Uterus (tissue), 4 donors: ENCODE data around the gene DLX6. TPM values are rescaled to one million over a fixed set of nuclear protein-coding genes. Genes with fewer than 3 reads are reported as not detected.

Source experiments
- DNase-seq, 2 donors: peaks; one replicate each; pipeline ENCODE4 v3.0.0-alpha.2; 2019 to 2020
- H3K27ac ChIP-seq, 2 donors: fragments of 200-600 bp; sonication (generic); 1 replicate in 1 of 2; 2 replicates in 1 of 2; pipeline ENCODE4 v1.5.1; 2016 to 2018
- H3K27me3 ChIP-seq, 2 donors: fragments of 200-600 bp; sonication (generic); one replicate each; pipeline ENCODE4 v1.5.1; 2018 to 2019; ENCODE audit warnings: control low read depth in 1 of 2
- H3K36me3 ChIP-seq, 2 donors: fragments of 200-600 bp; sonication (generic); one replicate each; pipeline ENCODE4 v1.5.1; 2019; ENCODE audit warnings: control low read depth in 1 of 2
- H3K4me1 ChIP-seq, 2 donors: fragments of 200-600 bp; sonication (generic); one replicate each; pipeline ENCODE4 v1.5.1; 2018 to 2019; ENCODE audit warnings: control low read depth in 1 of 2
- H3K4me3 ChIP-seq, 2 donors: fragments of 200-600 bp; sonication (generic); 1 replicate in 1 of 2; 2 replicates in 1 of 2; pipeline ENCODE4 v1.5.1; 2018 to 2019; ENCODE audit warnings: mild to moderate bottlenecking in 1 of 2
- H3K9me3 ChIP-seq, 2 donors: fragments of 200-600 bp; sonication (generic); one replicate each; pipeline ENCODE4 v1.5.1; 2019; ENCODE audit warnings: control low read depth in 1 of 2
- POLR2A ChIP-seq, 2 donors: fragments of 450-650 bp; IDR thresholded peaks; one replicate each; pipeline ENCODE4 v1.6.1; 2016; ENCODE audit warnings: antibody characterized with exemption in 2 of 2, mild to moderate bottlenecking in 1 of 2, moderate library complexity in 1 of 2
- intact Hi-C: fragments of 100-400 bp; cut with DNase I; formaldehyde crosslinking; loops from one replicate; pipeline ENCODE4 v1.15.1; 2023; ENCODE audit warnings: low total_unique reads
- total RNA-seq, 4 donors: library from RNA; depleted of rRNA in 3 of 4; stranded (reverse); fragments of >200 nt in 3 of 4; gene quantifications; one replicate each; pipeline versions ENCODE4 v1.1.0 to v1.2.4, GENCODE V29; 2014 to 2023
- TF ChIP-seq, protein P1 (sequence below), 4 experiments: fragments of 200-600 bp in 2 of 4; fragments of 450-650 bp in 2 of 4; sonication (generic) in 2 of 4; IDR thresholded peaks; one replicate each; pipeline ENCODE4 v1.5.1; 2016 to 2019; ENCODE audit warnings: antibody characterized with exemption in 4 of 4, mild to moderate bottlenecking in 2 of 4, moderate library complexity in 1 of 4
- donor health status: DM: yes; HTN: yes; CAD: no.

DLX6 gene
- total RNA-seq, 4 donors from 2014 or later: 0.30 to 1.5 (median 0.77) TPM; not detected in 1

DNA sequence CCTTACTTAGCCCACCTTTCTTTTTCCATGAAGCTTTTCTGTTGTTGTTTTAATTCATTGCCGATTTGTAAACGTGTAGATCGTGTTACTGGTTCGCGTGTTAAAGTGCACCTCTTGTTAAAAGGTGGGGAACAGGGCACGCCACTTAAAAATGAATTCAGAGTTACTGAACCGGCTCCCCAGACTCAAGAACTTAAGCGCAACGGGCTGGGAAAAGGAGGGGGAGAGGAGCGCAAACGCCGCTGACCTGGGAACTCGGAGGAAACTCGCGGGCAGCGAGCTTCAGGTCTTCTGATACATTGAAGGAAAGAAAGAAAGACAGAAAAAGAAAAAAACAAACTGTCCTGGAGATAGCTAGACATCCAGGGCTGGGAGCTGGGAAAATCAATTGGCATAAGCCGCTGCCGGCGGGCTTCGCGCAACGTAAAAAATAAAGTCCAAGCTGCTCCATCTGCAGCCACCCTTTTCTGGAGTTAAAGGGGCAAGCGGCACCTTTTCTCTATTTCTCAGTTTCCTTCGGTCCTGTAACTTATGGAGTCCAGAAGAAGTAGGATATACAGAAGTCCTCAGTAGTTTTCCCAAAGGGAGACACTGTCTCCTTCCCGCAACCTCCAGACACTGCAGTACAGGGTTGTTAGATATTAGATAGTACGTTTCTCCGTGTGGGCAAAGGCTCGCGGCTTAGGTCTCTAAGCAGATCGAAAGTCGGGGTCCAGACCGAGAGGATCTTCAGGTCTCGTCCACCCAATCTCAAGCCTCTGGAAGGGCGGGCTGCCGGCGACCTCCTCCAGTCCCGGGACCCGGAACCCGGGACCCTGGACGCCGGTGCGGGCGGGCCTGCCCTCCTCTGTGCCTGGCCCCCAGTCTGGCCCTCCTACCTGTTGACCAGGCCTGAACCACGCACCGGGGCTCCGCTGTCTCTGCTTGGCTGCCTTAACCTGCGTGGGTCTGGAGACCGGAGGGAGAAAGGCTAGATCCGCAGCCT, 1.8 kb upstream of the DLX6 start:
- no peak for TF ChIP-seq POLR2A (IDR thresholded peaks at IDR 0.05)
- TF ChIP-seq, protein P1, sequence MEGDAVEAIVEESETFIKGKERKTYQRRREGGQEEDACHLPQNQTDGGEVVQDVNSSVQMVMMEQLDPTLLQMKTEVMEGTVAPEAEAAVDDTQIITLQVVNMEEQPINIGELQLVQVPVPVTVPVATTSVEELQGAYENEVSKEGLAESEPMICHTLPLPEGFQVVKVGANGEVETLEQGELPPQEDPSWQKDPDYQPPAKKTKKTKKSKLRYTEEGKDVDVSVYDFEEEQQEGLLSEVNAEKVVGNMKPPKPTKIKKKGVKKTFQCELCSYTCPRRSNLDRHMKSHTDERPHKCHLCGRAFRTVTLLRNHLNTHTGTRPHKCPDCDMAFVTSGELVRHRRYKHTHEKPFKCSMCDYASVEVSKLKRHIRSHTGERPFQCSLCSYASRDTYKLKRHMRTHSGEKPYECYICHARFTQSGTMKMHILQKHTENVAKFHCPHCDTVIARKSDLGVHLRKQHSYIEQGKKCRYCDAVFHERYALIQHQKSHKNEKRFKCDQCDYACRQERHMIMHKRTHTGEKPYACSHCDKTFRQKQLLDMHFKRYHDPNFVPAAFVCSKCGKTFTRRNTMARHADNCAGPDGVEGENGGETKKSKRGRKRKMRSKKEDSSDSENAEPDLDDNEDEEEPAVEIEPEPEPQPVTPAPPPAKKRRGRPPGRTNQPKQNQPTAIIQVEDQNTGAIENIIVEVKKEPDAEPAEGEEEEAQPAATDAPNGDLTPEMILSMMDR (IDR thresholded peaks at IDR 0.05): no peak
- H3K4me1 ChIP-seq: peaks cover 0 to 5% of the 10 kb centered on the region in 2 donors
- no peaks in the 10 kb centered on the region for H3K9me3 ChIP-seq
- intact Hi-C loops: no loop called here
- H3K27ac ChIP-seq: no peak overlapping the region
- H3K36me3 ChIP-seq: no peaks in the 10 kb centered on the region
- DNase-seq: no peak
- no peak overlapping the region for H3K4me3 ChIP-seq
- H3K27me3 ChIP-seq: peaks cover 30 to 75% of the 10 kb centered on the region in 2 donors

DNA sequence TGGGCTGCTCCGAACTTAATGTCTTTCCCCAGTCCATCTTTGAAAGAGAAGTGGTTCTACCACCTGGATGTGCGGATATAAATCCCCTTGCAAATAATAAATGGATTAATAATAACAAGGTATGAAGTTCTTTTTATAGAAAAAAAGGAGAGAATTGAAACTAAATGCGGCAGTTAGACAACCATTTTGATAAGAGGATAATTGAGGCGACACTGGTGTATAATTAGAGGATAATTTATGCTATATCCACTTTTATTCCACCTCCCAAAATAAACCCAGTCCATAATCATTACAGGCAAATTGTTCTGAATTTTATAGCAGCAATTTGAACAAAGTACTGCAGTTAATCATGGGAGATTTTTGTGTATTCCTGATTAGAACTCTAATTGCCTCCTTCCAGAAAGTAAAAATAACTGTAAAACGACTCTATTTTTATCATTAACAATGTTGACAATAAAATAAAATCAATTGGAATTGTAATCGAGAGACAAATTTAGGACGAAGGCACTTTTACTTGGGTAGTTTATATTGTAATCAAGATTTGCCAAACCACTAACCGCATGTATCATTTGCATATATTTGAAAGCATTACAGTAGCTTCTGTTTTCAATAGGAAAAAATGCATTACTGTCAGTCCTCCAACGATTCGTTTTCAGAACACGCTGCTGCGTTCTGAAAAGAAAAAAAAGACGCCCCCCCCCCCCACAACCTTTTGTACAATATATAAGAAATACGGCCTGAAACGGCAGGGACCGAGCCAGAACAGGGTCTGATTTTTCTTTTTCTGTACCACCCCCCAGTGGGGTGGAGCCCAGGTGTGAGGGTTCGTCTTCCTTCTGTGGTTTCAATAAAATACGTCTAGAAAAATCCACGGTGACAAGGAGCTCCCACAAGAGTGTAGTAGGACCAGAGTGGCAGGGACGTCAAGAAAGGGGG, 838 bp upstream of the DLX6 start:
- peak overlapping the region in 1 of 2 donors; percentile 37 for H3K4me3 ChIP-seq
- no peaks in the 10 kb centered on the region for H3K36me3 ChIP-seq
- peaks cover 30 to 71% of the 10 kb centered on the region in 2 donors for H3K27me3 ChIP-seq

DNA sequence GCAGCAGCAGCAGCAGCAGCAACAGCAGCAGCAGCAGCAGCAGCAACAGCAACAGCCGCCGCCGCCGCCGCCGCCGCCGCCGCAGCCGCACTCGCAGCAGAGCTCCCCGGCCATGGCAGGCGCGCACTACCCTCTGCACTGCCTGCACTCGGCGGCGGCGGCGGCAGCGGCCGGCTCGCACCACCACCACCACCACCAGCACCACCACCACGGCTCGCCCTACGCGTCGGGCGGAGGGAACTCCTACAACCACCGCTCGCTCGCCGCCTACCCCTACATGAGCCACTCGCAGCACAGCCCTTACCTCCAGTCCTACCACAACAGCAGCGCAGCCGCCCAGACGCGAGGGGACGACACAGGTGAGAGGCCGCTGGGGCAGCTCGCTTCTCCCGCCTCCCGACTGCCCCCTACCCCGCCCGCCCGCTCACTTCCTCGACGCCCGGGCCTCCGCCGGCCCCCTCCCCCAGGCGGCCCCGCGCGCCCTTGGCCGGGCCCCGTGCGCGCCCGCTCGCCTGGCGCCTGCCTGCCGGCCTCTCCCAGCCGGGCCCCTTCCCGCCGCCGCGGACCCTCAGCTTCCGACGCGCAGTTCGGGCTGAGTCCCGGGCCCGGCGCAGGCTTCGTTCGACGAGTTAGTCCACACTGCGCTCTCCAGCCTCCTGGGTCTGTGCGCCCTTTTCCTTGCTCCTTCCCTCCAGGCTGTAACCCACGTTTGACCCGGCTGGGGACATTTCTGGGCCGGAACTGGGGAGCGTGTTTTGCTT, 882 bp downstream of the DLX6 start:
- Histone ChIP-seq H3K4me1 (peaks cover 0 to 5% of the 10 kb centered on the region in 2 donors), H3K27me3 (peaks cover 30 to 73% of the 10 kb centered on the region in 2 donors), H3K36me3 (no peaks in the 10 kb centered on the region), H3K4me3 (peak overlapping the region in 1 of 2 donors; percentile 37), H3K27ac (no peak overlapping the region), H3K9me3 (no peaks in the 10 kb centered on the region)
- intact Hi-C loops: no loop called here
- no peak for DNase-seq
- TF ChIP-seq POLR2A (IDR thresholded peaks at IDR 0.05): peak in 1 of 2 donors; percentile 20
- TF ChIP-seq, protein P1 (IDR thresholded peaks at IDR 0.05): no peak

More for the DNA sequence above, 838 bp upstream of the DLX6 start:
- Histone ChIP-seq H3K4me1 (peaks cover 0 to 5% of the 10 kb centered on the region in 2 donors), H3K27ac (no peak overlapping the region), H3K9me3 (no peaks in the 10 kb centered on the region)
- DNase-seq: no peak
- TF ChIP-seq, protein P1 (IDR thresholded peaks at IDR 0.05): no peak
- TF ChIP-seq POLR2A (IDR thresholded peaks at IDR 0.05): no peak
- intact Hi-C loops: no loop called here

DNA sequence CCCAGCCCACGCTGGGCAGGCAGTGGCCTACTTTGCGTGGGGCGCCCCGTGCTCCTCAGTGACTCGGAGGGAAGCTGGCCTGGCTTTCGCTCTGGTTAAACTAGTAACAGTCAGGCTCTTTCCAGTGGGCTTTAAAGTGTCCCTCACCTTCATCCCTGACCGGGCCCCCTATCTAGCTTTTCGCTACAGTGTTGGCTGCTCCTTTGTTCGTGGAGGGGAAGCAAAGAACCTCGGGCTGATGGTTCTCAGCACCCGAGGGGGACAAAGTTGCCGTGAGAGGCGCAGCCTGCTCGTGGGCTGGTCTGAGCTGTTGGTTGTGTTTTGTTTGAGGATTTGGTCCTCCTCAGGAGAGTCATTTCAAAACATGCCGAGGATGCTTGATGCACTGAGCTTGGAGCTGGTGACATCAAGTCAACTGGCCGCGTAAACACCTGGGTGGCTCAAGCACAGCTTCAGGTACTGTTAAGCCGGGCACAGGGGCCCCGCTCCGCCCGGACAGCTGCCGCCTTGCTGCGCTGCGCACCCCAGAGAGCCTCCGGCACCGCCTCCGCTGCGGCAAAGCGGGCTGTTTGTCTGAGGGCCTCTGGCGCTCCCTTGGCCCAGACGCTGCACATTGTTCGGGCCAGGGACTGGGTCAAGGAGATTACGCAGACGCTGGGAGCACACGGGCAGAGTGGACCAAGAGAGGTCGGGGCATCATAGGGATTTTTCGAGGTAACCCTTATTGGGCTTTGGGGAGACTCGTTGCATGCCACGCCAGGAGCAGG, 1.6 kb downstream of the DLX6 start:
- Histone ChIP-seq H3K4me1 (peaks cover 0 to 5% of the 10 kb centered on the region in 2 donors), H3K4me3 (peak overlapping the region in 1 of 2 donors; percentile 37), H3K27me3 (peaks cover 27 to 78% of the 10 kb centered on the region in 2 donors), H3K9me3 (no peaks in the 10 kb centered on the region), H3K36me3 (no peaks in the 10 kb centered on the region), H3K27ac (no peak overlapping the region)
- intact Hi-C loops: no loop called here
- DNase-seq: no peak
- TF ChIP-seq, protein P1 (IDR thresholded peaks at IDR 0.05): no peak
- TF ChIP-seq POLR2A (IDR thresholded peaks at IDR 0.05): no peak
